Left renal cortex interstitium (tissue), 4 donors: ENCODE results near the gene CCDC32. TPM values are rescaled to one million over a fixed set of nuclear protein-coding genes. Genes with fewer than 3 reads are reported as not detected.
"Not testable (repeated sequence)": the region's sequence is repeated elsewhere in the genome, so short reads cannot be mapped to it uniquely, and the experiment has no call there.

Source experiments
- DNase-seq, 4 donors: peaks; one replicate each; pipeline ENCODE4 v3.0.0-alpha.2; 2013; ENCODE audit warnings: low read depth in 4 of 4, low spot score in 2 of 4, missing footprints in 1 of 4
- polyA plus RNA-seq, 4 donors: library from polyadenylated mRNA; unstranded; fragments of 120-200 nt; gene quantifications; one replicate each; pipeline ENCODE4 v1.2.1, GENCODE V29; 2013; ENCODE audit not compliant: insufficient read length in 4 of 4

CCDC32 gene, protein sequence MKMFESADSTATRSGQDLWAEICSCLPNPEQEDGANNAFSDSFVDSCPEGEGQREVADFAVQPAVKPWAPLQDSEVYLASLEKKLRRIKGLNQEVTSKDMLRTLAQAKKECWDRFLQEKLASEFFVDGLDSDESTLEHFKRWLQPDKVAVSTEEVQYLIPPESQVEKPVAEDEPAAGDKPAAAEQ
- polyA plus RNA-seq = 10 to 100 TPM; 22.4 to 28.8 (median 25.7) TPM

DNA sequence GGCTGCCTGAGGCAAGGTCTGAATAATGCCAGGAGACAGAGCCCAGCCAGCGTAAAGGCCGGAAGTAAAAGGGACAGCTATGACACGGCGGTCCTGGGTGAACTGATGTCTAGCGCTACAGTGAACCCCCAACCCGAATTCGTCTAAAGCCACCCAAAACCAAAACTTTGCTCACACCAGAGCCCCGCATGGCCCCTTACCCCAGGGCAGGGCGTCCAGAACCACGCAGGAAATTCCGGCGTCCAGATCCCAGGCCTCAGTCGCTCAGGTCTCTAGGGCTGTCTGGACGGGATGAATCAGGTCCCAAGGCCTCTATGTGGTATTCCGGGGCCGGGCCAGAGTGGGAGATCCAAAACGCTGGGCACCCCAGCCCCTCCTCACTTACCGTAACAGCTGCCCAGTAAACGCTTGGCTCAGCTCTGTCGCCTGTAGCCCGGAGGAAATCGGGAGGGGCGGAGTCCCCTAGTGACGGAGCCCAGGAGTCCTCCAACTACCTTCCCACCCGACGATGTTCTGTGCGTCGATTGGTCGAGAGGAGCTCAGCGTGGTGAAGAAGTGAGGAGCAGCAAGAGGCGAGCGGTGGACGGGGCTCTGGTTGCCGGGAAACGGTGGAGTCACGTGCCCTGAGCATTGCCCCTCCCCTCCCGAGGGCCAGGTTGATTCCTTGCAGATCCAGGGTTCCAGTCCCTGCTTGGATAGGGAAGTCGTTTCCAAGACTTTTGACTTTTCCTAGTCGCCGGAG, at the start of gene CCDC32:
Gene CCDC32, minus strand, starts transcription at position 452 of the 742 bp plus-strand sequence. CDS start 2,027 bp downstream, outside the sequence.
- peak; percentile 92 to 99 (median 94) for DNase-seq

DNA sequence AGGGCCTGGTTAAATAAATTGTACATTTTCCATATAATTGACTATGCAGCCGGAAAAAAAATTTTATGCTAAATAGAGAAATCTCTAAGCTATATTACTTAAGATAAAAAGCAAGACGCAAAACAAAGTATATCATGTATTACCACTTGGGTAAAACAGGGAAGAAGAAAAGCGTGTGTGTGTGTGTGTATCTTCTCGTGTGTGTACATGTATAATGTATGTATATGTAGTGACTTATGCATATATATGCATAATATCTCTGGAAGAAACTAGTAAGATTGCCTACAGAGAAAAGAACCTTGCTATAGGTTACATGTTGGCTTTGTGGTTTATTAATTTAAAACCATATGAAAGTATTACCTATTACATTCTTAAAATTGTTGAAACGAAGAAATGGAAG, 48.2 kb upstream of the CCDC32 start:
- no peak for DNase-seq

DNA sequence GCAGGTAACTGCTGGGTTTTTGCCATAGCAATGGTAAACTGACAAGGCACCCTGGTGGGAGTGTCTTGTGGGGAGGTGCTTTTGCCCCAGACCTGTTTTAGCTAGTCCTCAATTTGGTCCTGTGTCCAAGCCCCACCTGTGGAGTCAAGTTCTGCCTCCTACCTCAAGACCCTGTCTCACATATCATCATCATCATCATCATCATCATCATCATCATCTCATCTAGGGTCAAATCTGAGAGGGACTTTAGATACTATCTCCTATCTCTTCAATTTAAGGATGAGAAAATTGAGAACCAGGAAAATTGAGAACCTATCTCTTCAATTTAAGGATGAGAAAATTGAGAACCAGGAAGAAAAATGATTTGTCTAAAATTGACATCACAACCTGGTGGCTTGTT, 39.1 kb upstream of the CCDC32 start:
- DNase-seq = no peak

DNA sequence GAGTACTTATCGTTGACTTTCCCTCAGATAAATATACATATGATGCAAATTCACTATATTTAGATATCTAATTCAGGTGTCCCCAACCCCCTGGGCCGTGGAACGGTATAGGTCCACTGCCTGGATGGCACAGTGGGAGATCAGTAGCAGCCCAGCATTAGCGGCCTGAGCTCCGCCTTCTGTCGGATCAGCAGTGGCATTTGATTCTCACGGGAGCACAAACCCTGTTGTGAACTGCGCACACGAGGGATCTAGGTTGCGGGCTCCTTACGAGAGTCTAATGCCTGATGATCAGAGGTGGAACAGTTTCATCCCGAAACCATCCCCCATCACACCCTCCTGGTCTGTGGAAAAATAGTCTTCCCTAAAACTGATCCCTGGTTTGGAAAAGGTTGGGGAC, 36.1 kb upstream of the CCDC32 start:
- no peak for DNase-seq

DNA sequence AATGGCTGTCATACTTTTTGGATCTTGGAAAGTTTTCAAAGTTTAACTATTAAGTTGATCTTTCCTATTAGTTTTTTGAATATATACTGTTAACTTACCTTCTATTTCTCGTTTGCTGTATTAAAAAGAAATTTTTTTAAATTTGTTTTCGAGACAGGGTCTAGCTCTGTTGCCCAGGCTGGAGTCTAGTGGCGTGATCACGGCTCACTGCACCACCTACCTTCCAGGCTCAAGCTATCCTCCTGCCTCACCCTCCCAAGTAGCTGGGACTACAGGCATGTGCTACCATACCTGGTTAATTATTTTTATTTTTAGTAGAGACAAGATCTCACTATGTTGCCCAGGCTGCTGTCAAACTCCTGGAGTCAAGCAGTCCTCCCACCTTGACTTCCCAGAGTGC, 33.8 kb upstream of the CCDC32 start:
- no peak for DNase-seq

DNA sequence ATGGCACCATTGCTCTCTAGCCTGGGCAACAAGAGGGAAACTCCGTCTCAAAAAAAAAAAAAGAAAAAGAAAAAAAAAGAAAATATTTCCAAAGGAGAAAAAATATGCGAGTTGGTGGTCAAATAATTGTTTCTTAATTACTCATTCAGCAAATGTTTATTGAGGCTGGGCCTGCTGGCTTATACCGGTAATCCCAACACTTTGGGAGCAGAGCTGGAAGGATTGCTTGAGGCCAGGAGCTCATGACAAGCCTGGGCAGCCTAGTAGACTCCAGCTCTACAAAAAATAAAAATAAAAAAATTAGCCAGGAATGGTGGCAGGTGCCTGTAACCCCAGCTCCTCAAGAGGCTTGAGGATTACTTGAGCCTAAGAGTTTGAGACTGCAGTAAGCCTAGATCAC, 33.3 kb upstream of the CCDC32 start:
- DNase-seq = no peak

DNA sequence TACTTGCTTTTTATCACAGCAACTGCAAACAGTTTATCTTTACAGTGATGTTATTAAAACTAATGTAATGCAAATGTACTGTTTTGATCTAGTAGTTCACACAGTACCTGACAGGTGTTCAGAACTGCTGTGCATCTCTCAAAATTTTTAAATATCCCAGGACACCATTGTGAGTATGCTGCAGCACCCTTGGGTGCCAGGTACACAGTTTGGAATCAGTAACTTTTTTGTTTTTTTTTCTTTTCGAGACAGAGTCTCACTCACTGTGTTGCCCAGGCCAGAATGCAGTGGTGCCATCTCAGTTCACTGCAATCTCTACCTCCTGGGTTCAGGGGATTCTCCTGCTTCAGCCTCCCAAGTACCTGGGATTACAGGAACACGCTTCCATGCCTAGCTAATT, 32.2 kb upstream of the CCDC32 start:
- no peak for DNase-seq

DNA sequence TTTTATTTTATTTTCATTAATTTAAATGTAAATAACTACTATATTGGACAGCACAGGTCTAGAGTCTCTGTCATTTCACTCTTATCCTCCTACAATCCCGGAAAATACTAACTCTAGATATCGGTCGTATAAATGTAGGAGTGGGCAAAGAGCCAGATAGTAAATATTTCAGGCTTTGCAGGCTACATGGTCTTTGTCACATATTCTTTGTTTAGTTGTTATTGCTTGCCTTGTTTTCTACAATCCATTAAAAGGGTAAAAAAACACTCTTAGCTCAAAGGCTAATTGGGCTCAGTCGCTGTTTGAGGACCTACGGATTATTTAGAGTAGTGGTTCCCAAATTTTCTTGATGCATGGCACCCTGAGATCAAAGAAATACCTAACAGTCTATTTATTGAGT, 30.9 kb upstream of the CCDC32 start:
- no peak for DNase-seq

DNA sequence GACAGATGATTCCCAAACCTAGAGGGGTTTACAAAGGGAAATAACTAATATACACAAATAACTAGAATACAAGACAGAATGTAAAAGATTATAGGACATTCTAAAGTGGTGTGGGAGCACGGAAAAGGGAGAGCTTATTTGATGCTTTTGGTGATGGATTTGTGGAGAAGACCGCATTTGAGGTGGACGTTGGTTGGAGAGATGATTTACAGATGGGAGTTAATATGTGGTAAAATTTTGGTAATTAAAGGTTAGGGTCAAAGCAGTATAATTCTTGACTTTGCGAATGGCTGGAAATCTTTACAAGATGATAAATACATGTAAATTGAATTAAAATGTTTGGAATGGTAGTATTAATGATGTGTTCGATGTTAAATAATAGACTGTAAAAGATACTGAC, 30.4 kb upstream of the CCDC32 start:
- no peak for DNase-seq

DNA sequence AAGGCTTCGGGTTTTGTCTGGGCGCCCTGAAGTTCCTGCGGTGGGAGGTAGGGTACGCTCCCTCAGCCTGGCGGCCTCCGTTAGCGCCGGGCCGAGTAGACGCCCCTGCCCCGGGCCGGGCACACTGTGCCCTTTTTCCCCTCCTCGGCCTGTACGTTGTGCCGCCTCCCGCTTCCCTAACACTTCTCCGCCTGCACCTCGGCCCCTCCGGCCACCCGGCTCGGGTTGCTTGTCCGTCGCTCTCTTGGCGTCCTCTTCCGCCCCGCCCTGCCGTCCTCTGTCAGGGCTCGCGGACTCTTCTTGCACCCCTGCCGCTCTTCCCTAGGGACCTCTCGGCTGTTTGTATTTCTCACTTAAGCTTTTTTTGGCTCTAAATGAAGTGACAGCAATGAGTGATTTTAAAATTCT, 29.6 kb upstream of the CCDC32 start:
- DNase-seq = peak in 2 of 4 donors; percentile 48 to 53

DNA sequence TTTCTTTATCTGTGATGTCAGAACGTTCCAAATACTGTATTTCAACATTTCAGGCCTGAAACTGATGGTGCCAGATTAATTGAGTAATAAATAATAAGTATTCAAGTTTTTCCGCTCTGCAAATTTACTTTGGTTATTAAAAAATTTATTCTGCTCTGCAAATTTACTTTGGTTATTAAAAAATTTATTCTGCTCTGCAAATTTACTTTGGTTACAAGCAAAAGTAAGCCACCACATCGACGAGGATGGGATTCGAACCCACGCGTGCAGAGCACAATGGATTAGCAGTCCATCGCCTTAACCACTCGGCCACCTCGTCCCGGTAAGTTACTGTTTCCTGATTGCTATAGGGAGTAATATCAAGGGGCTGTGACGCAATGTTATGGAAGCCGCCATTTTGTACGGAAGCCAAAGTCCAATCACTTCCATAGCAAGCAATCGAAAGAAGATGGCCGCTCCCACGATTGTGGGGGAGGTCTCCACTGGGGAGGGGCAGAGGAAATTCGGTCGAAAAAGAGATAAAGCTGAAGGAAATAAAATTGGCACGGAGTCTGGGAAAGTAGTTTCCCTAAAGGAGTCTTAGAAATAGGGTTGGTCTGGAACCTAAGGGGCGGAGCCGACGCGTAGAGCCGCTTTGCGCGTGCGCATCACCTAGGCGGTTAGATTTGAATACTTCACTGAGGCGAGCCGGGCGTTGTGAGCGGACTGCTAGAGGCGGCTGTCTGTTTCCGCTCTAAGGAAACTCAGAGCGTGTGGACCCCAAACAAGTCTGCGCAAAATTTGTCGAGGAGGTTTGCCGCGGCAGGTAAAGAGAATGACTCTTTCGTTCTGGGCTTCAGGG, 29.0 kb upstream of the CCDC32 start, which contains the start of gene KNL1:
Gene KNL1, plus strand, starts transcription at position 662 of the 841 bp plus-strand sequence. CDS start 8,683 bp downstream, outside the sequence.
- DNase-seq = peak; percentile 97 to 100 (median 98)

DNA sequence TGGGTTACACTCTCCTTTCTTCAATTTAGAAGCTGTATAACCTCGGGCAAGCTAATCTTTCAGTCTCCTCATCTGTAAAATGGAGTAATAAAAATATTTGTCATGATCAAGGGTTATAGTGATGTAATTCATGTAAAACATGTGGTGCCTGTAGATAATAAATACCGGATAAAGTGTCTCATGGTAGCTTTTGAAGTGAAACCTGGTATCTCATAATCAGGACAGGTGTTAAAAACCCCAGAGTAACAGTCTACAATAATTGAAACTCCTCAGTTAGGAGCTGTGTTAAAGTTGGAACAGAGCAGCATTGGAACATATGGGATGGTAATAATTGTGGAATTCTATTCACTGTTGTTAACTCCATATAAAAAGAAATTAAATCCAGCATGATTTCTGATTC, 28.3 kb upstream of the CCDC32 start:
- no peak for DNase-seq

DNA sequence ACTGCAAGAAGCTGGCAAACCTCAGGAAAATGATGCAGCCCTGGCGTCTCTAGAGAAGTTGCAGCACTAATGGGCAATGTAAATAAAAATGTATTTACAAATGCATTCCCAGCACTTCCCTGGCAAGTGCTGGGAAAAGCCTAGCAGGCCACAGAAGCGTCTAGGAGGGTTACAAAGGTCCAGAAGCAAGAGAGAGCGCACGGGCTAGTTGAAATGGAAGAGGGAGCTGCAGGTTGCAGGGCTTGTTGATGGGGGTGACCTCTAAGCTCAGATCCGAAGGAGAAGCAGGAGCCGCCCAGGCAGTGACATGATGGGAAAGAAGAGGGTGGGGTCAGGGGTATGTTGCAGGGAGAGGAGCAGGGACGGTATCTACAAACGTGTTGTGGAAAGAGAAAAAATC, 26.5 kb upstream of the CCDC32 start:
- DNase-seq = no peak

DNA sequence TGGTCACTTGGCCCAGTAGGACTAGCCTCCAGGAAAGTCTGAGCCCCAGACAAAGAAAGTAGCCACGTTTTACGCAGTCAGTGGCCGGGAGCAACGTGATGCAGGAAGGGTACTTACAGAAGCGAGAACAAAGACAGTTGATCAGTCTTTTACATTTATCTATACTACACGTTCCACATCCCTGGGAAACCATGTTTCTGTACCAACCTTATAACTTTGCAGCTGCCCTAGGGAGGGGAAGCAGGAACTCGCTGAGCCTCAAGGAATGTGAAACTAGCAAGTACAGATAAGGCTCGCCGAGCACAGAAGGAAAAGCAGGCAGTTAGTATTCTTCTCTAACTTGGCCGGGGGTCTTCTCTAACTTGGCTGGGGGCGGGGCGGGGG, 25.8 kb upstream of the CCDC32 start:
- no peak for DNase-seq

DNA sequence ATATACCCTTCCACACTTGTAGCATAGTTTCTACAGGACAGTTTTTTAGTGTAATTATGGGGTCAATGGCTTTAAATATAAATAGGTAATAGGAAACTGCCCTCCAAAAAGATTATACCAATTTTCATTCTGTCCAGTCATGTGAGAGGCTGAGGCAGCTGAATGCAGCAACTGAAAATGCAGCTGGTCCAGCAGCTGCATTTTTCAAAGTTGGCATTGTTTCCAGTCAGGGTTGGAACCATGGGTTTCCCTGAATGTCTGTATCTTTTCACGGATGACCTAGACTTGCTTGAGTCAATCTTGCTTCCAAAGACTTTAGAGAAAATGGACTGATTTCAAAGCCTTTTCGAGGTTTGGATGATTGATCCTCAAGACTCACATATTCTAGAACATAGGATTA, 19.3 kb upstream of the CCDC32 start:
- no peak for DNase-seq

DNA sequence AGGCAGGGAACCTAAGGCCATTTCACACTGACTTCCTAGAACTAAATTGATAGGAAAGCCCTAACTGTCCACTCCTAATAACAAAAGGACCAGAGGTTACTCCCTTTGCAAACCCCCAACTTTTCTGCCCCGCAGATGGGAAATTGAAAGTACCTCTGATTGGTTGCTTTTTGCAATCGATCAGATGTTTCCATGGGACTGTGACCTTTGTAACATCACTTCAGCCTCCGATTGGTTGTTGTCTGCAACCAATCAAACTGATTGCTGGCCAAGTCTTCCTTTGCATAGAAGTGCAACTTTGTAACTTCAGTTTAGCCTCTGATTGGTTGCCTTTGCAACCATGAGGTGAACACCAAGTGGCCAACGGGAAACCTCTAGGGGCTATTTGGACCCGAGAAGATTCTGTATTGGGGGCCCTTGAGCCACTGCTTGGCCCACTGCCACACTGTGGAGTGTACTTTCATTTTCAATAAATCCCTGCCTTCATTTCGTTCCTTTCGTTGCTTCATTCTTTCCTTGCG, 17.9 kb upstream of the CCDC32 start:
- no peak for DNase-seq

DNA sequence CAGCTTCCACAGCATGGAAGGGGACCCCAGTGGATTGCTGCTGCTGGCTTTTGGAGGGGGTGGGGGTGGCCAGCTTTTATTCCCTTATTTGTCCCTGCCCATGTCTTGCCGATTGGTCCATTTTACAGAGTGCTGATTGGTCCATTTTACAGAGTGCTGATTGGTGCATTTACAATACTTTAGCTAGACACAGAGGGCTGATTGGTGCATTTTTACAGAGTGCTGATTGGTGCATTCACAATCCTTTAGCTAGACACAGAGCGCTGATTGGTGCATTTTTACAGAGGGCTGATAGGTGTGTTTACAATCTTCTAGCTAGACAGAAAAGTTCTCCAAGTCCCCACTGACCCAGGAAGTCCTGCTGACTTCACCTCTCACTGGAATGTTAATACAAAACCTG, 17.0 kb upstream of the CCDC32 start:
- not testable (repeated sequence) for DNase-seq

DNA sequence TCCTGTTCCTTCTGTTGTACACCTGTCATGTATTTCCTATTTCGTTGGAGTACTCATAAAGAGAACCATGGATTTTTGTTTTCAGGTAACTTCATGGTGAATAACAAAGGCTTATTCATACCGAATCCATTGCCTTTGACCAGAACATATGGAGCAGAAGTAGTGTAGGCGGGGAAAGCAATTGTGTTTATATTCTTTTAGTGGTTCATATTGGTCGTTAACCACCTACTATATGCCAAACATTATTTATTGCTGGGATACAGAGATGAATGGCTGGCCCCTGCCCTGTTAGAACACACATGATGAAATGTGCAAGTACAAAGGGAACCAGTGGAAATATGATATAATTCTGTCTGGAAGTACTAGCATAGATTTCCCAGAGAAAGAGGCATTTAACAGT, 14.1 kb upstream of the CCDC32 start:
- no peak for DNase-seq

DNA sequence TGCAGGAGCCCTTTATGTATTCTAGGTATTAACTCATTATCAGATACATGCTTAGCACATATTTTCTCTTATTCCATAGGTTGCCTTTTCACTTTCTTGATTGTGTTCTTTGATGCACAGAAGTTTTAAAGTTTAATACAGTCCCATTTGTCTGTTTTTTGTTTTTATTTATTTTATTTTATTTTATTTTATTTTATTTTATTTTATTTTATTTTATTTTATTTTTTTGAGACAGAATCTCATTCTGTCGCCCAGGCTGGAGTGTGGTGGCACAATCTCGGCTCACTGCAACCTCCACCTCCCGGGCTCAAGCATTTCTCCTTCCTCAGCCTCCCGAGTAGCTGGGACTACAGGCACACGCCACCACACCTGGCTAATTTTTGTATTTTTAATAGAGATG, 12.1 kb upstream of the CCDC32 start:
- DNase-seq = not testable (repeated sequence)

DNA sequence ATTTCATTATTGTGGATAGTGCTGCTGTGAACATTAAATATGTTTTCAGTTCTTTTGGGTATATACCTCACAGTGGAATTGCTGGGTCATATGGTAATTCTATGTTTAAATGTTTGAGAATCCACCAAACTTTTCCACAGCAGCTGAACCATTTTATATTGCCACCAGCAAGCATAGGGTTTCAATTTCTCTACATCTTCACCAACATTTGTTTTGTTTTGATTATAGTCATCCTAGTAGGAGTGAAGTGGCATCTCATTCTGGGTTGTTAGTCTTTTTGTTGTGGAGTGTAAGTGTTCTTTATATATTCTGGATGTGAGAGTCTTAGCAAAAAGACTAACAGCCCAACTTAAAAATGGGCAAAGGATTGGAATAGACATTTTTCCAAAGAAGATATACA, 10.3 kb upstream of the CCDC32 start:
- no peak for DNase-seq
